ENCODE data around the gene MATR3.

- TF ChIP-seq CTCF (conservative IDR thresholded peaks at IDR 0.05; ENCODE audit: low read depth, low read length): no peak
- no peak for TF ChIP-seq CEBPB (IDR thresholded peaks at IDR 0.05; ENCODE audit: low read depth, low read length)
- TF ChIP-seq BHLHE40 (IDR thresholded peaks at IDR 0.05; ENCODE audit: low read depth, low read length): no peak
- TF ChIP-seq FOS (IDR thresholded peaks at IDR 0.05; ENCODE audit: low read depth, low read length): no peak
- TF ChIP-seq SMC3 (IDR thresholded peaks at IDR 0.05; ENCODE audit: low read depth, low read length): no peak
- no peak for TF ChIP-seq MAFK (IDR thresholded peaks at IDR 0.05; ENCODE audit: low read depth, low read length)
- TF ChIP-seq NFE2L2 (IDR thresholded peaks at IDR 0.05; ENCODE audit: low read depth, low read length): no peak
Observed at GRCh38 chr5:139285651-139286392, 7.7 kb upstream of the MATR3 start.

Measured in IMR-90 (cell line).